KMS-11 (cell line): Measurements from ENCODE around the gene MYBPC3.

Experiments used
- H2AFZ ChIP-seq: fragments of 200-600 bp; sonication (generic); 2 replicates; pipeline ENCODE4 v1.6.1; 2016; ENCODE audit warnings: antibody characterized with exemption, mixed run types, low read depth
- H3K27ac ChIP-seq: fragments of 200-600 bp; sonication (generic); 2 replicates; pipeline ENCODE4 v1.6.1; 2016; ENCODE audit warnings: mild to moderate bottlenecking, mixed run types
- H3K27me3 ChIP-seq: fragments of 200-600 bp; sonication (generic); 2 replicates; pipeline ENCODE4 v1.6.1; 2017; ENCODE audit warnings: mild to moderate bottlenecking, low read depth, mixed run types, moderate library complexity; ENCODE audit not compliant: insufficient read depth
- H3K36me3 ChIP-seq: fragments of 200-600 bp; sonication (generic); 2 replicates; pipeline ENCODE4 v1.6.1; 2017; ENCODE audit warnings: mild to moderate bottlenecking, mixed run types; ENCODE audit not compliant: insufficient read depth
- H3K4me1 ChIP-seq: fragments of 200-600 bp; sonication (generic); 2 replicates; pipeline ENCODE4 v1.6.1; 2016; ENCODE audit warnings: mild to moderate bottlenecking, low read depth, mixed run types; ENCODE audit not compliant: poor library complexity, severe bottlenecking
- H3K4me2 ChIP-seq: fragments of 200-600 bp; sonication (generic); 2 replicates; pipeline ENCODE4 v1.7.0; 2016; ENCODE audit warnings: mild to moderate bottlenecking, mixed run types
- H3K4me3 ChIP-seq: fragments of 200-600 bp; sonication (generic); IDR thresholded peaks from 2 replicates; pipeline ENCODE4 v1.6.1; 2017; ENCODE audit warnings: low read depth, low read length, mixed read lengths; ENCODE audit not compliant: insufficient read depth
- H3K79me2 ChIP-seq: fragments of 200-600 bp; sonication (generic); 2 replicates; pipeline ENCODE4 v1.6.1; 2016; ENCODE audit warnings: low read depth, mixed run types; ENCODE audit not compliant: insufficient read depth
- H3K9ac ChIP-seq: fragments of 200-600 bp; sonication (generic); 2 replicates; pipeline ENCODE4 v1.6.1; 2016; ENCODE audit warnings: mild to moderate bottlenecking, mixed run types
- H4K20me1 ChIP-seq: fragments of 200-600 bp; sonication (generic); 2 replicates; pipeline ENCODE4 v1.6.1; 2016; ENCODE audit warnings: mild to moderate bottlenecking, mixed run types; ENCODE audit not compliant: insufficient read depth
- TF ChIP-seq, protein P1 (sequence below): fragments of 200-600 bp; sonication (generic); conservative IDR thresholded peaks from 2 replicates; pipeline ENCODE4 v1.6.1; 2017; ENCODE audit warnings: low read depth, mild to moderate bottlenecking, antibody characterized with exemption, low read length, moderate library complexity, mixed read lengths

The MYBPC3 gene

DNA sequence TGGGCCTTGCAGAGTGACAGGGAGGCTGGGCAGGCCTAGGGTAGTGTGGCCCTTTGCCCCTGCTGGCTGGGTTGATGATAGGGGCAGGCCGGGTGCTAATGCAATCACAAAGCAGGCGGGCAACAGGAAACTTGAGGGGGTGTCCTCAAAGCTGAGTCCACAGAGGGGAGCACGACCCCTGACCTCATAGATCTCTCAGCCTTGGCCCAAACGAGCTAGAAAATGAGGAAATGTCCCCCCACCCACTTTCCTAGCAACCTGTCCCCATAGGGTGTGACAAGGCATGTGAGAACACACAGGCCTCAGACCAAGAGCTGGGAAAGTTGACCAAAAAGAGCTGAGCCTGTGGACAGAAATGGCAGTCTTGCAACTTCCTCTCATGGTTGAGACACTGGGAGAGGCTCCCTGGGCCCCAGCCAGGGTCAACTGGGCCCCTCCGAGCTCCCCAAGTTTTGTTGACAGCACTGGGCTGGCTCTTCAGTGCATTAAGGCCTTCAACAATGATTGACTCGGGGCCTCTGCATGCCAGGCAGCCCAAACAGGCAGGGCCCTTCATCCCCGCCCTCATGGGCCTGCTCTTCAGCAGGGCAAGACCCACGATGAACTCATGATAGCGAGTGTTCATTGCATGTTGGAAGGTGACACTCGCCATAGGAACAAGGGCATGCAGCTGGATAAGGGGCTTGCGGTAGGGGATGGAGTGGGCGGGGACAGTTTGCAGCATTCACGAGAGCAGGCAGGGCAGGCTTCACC lies 35.6 kb upstream of the MYBPC3 start:
- H3K4me3 ChIP-seq, result no peak overlapping the region
- no peaks in the 10 kb centered on the region for H4K20me1 ChIP-seq
- no peaks in the 10 kb centered on the region for H3K27me3 ChIP-seq
- no peaks in the 10 kb centered on the region for H3K79me2 ChIP-seq
- H3K36me3 ChIP-seq, result no peaks in the 10 kb centered on the region
- H3K4me2 ChIP-seq, result no peak overlapping the region
- H3K27ac ChIP-seq, result no peak overlapping the region
- TF ChIP-seq, protein P1, sequence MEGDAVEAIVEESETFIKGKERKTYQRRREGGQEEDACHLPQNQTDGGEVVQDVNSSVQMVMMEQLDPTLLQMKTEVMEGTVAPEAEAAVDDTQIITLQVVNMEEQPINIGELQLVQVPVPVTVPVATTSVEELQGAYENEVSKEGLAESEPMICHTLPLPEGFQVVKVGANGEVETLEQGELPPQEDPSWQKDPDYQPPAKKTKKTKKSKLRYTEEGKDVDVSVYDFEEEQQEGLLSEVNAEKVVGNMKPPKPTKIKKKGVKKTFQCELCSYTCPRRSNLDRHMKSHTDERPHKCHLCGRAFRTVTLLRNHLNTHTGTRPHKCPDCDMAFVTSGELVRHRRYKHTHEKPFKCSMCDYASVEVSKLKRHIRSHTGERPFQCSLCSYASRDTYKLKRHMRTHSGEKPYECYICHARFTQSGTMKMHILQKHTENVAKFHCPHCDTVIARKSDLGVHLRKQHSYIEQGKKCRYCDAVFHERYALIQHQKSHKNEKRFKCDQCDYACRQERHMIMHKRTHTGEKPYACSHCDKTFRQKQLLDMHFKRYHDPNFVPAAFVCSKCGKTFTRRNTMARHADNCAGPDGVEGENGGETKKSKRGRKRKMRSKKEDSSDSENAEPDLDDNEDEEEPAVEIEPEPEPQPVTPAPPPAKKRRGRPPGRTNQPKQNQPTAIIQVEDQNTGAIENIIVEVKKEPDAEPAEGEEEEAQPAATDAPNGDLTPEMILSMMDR, result no peak
- no peak overlapping the region for H2AFZ ChIP-seq
- H3K9ac ChIP-seq, result no peak overlapping the region
- H3K4me1 ChIP-seq, result peaks cover 9% of the 10 kb centered on the region

GRCh38 chr11:47384498-47384897 lies 32.0 kb upstream of the MYBPC3 start:
- H3K36me3 ChIP-seq, result no peaks in the 10 kb centered on the region
- H3K4me1 ChIP-seq, result no peaks in the 10 kb centered on the region
- H4K20me1 ChIP-seq, result no peaks in the 10 kb centered on the region
- no peaks in the 10 kb centered on the region for H3K27me3 ChIP-seq
- no peaks in the 10 kb centered on the region for H3K79me2 ChIP-seq
- H3K27ac ChIP-seq, result no peak overlapping the region
- no peak overlapping the region for H2AFZ ChIP-seq
- no peak overlapping the region for H3K9ac ChIP-seq
- H3K4me2 ChIP-seq, result no peak overlapping the region
- no peak overlapping the region for H3K4me3 ChIP-seq
- TF ChIP-seq, protein P1, result no peak

DNA sequence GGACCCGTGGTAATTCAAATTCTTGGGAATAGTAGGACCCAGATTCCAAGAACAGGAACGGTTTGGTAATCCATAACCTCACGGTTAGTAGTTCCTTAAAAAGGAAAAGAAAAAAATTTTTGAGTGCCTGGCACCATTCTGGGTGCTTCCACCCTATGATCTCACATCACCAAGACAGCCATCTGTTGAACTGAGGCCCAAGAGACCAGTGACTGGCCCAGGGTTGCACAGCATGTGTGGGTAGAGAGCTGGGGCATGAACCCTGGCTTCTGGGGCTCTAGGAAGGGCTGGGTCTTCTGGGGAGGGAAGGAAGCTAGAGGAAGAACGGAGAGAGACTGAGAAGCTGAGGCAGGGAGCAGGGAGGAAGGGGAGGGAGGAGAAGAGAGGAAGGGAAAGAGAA lies 30.6 kb upstream of the MYBPC3 start:
- H3K4me3 ChIP-seq, result no peak overlapping the region
- H3K4me2 ChIP-seq, result no peak overlapping the region
- H3K79me2 ChIP-seq, result no peaks in the 10 kb centered on the region
- H3K9ac ChIP-seq, result no peak overlapping the region
- no peaks in the 10 kb centered on the region for H4K20me1 ChIP-seq
- no peaks in the 10 kb centered on the region for H3K27me3 ChIP-seq
- TF ChIP-seq, protein P1, result no peak
- H2AFZ ChIP-seq, result no peak overlapping the region
- no peak overlapping the region for H3K27ac ChIP-seq
- H3K4me1 ChIP-seq, result no peaks in the 10 kb centered on the region
- H3K36me3 ChIP-seq, result no peaks in the 10 kb centered on the region

DNA sequence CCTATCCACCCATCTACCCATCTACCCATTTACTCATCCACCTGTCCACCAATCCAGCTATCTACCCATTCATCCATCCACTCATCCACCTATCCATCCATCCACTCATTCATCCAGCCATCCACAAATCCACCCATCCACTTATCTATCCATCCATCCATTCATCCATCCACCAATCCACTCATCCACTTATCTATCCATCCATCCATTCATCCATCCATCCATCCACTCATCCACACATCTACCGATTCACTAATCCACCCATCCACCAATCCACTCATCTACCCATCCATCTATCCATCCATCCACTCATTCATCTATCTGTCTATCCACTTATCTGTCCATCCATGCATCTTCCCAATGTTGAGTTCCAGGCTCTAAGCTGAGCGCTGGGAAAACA lies 27.6 kb upstream of the MYBPC3 start:
- no peaks in the 10 kb centered on the region for H3K36me3 ChIP-seq
- no peaks in the 10 kb centered on the region for H4K20me1 ChIP-seq
- no peaks in the 10 kb centered on the region for H3K4me1 ChIP-seq
- no peak overlapping the region for H3K9ac ChIP-seq
- TF ChIP-seq, protein P1, result no peak
- H2AFZ ChIP-seq, result no peak overlapping the region
- no peaks in the 10 kb centered on the region for H3K79me2 ChIP-seq
- no peak overlapping the region for H3K4me2 ChIP-seq
- H3K4me3 ChIP-seq, result no peak overlapping the region
- no peak overlapping the region for H3K27ac ChIP-seq
- H3K27me3 ChIP-seq, result no peaks in the 10 kb centered on the region
